ENCODE measurements around the gene IL36B.

- TF ChIP-seq CTCF (conservative IDR thresholded peaks at IDR 0.05 in 1 of 2, IDR thresholded peaks at IDR 0.05 in 1 of 2; ENCODE audit: extremely low read depth in 1 of 2, insufficient read depth in 1 of 2, low read depth in 1 of 2, low read length in 2 of 2) (no peak), EZH2 (IDR thresholded peaks at IDR 0.05; ENCODE audit: borderline replicate concordance, low read length) (no peak)
These were observed 38.6 kb downstream of the IL36B start for GRCh38 chr2:113014067-113014466.
